Astrocyte of the spinal cord (primary cell): ENCODE data around the gene FGF14.

Experiments
- DNase-seq: peaks from one replicate; pipeline ENCODE4 v3.0.0; 2011; ENCODE audit warnings: low read depth, low spot score
- H3K4me3 ChIP-seq: 2 replicates; pipeline ENCODE4 v1.5.1; 2011; ENCODE audit warnings: low read depth, mild to moderate bottlenecking, low read length, moderate library complexity
- CTCF ChIP-seq: IDR thresholded peaks from 2 replicates; pipeline ENCODE4 v1.5.1; 2012; ENCODE audit warnings: low read depth, mild to moderate bottlenecking, low read length, inconsistent platforms
- in situ Hi-C: cut with HindIII; loops from 2 replicates; pipeline ENCODE4 v1.10.0; 2017; ENCODE audit warnings: low sequenced_read_pairs

FGF14 gene

DNA sequence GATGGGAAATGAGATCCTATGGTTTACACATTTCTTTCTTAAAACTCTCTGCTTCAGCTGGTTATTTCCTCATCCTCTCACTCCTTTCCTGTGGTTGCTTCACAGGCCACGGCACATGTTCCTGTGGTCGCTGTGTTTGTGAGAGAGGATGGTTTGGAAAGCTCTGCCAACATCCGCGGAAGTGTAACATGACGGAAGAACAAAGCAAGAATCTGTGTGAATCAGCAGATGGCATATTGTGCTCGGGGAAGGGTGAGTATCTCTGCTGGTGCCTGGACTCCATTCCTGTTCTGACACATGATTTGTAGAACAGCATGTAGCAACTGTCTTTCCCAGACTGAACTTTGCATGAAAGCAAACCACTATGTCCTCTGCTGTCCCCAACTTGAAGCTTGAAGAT lies 695.2 kb downstream of the FGF14 start:
- in situ Hi-C loops, result no loop called here
- TF ChIP-seq CTCF, result no peak
- H3K4me3 ChIP-seq, result no peak overlapping the region
- peak; percentile 94 for DNase-seq

GRCh38 chr13:101703838-101704237 lies 698.0 kb downstream of the FGF14 start:
- TF ChIP-seq CTCF, result no peak
- in situ Hi-C loops, result no loop called here
- no peak for DNase-seq
- H3K4me3 ChIP-seq, result no peak overlapping the region

DNA sequence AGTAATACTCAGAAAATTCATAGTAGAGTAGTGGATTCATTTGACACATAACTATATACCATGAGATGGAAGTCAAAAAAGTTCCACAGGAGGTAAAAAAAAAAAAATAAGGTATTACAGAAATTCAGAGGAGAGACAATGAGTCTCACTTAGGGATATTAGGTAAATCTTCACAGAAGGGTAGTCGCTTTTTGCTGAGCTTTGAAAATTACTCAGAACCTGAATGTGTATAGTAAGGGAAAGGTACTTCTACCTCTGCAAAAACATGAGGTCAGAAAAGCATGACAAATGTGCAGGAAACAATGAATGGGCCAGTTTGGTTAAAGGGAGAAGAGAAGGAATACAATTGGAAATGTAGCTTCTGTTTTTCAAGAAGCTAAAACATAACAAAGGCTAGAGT lies 698.8 kb downstream of the FGF14 start:
- DNase-seq, result no peak
- in situ Hi-C loops, result no loop called here
- TF ChIP-seq CTCF, result no peak
- H3K4me3 ChIP-seq, result no peak overlapping the region

DNA sequence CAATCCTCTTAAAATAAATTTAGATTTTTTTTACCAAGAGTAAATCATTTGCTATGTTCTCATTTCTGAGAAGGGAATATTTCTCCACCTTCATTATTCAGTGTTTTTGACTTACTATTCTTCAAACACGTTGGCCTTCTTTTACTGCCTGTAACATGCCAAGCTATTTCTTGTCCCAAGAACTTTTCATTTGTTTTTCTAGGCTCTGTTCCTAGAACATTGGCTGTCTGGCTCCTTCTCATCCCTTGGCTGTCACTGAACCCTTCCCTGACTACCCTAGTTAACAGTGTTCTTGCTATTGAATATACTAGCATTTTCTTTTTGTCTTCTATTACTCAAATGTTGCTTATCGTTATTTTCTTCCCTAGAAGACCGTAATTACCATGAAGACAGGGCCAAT lies 701.2 kb downstream of the FGF14 start:
- no peak overlapping the region for H3K4me3 ChIP-seq
- TF ChIP-seq CTCF, result no peak
- in situ Hi-C loops, result no loop called here
- DNase-seq, result peak; percentile 79

DNA sequence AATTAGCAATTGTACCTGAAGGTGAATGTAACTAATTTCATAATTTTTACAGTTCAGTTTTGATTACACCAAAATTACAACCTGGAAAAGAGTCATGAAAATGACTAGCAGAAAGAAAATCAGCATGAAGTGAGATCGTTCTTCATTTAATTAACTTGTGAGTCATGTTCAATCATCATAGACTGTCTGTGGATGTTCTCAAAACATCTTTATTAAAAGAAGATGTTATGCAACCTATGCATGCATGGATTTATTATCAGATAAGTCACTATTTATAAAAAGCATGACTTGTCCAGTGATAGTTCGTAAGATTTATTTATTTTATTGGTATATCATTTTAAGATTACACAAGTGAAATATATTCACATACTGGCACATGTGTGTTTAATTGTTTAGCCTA lies 703.4 kb downstream of the FGF14 start:
- TF ChIP-seq CTCF, result no peak
- in situ Hi-C loops, result no loop called here
- DNase-seq, result no peak
- H3K4me3 ChIP-seq, result no peak overlapping the region

DNA sequence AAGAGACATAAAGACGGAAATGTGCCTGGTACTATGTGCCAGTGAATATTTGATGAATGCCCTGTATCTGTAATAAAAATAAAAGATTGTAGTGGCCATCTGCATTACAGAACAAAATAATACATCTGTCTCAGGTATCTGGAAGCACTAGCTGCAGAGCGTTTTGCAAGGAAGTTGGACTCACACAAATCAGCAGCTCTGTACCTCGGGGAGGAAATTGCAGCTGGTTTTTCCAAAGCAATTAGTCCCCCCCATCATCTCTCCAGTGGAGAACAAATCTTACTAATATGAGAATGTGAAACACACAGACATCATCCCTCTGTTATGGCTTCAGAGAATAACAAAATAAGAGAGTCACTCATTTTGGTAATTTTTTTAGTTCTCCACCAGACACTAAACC lies 704.1 kb downstream of the FGF14 start:
- DNase-seq, result no peak
- in situ Hi-C loops, result no loop called here
- no peak for TF ChIP-seq CTCF
- H3K4me3 ChIP-seq, result no peak overlapping the region

DNA sequence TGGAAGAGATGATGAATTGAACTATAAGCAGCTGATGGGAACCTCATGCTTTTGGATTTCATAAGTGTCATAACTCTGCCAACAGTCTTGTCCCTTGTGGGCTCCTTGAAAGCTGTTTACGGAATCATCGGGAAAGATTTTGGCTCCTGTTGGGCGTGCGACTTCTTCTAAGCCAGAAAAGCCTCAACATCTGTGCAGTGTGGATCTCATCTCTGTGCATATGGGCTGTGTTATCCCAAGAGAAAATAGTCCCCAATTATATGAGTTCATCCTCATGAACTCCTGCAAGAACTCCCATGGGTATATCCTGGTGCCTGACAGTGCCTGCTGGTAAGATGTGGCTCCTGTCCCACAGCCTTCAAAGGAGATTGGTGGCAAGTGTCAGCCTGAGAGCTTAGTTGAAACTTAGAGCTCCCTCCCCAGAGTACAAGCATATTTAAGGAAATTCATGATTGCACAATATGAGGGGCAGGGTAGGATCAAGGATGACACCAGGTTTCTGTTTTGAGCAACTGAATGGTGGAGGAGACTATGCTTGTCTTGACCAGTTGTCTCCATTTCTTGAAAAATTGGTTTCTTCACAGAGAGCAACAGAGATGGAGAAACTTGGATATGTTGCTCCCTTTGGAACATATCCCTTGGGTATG lies 705.9 kb downstream of the FGF14 start:
- in situ Hi-C loops, result no loop called here
- no peak for DNase-seq
- no peak overlapping the region for H3K4me3 ChIP-seq
- TF ChIP-seq CTCF, result no peak
